KOPT-K1 (cell line): ENCODE results near the gene PCSK2.

Experiments used
- H3K27ac ChIP-seq: fragments of 200-600 bp; sonication (generic); 2 replicates; pipeline ENCODE4 v1.5.1; 2016; ENCODE audit warnings: antibody characterized with exemption, mild to moderate bottlenecking, low read depth, low read length; ENCODE audit not compliant: poor library complexity, severe bottlenecking
- H3K36me3 ChIP-seq: fragments of 200-600 bp; sonication (generic); 2 replicates; pipeline ENCODE4 v1.5.1; 2017; ENCODE audit warnings: antibody characterized with exemption, mild to moderate bottlenecking, low read length, moderate library complexity; ENCODE audit not compliant: insufficient read depth
- H3K9me3 ChIP-seq: fragments of 200-600 bp; sonication (generic); 2 replicates; pipeline ENCODE4 v1.5.1; 2017; ENCODE audit warnings: antibody characterized with exemption, low read length, mild to moderate bottlenecking; ENCODE audit not compliant: insufficient read depth, poor library complexity, severe bottlenecking

Gene PCSK2

DNA sequence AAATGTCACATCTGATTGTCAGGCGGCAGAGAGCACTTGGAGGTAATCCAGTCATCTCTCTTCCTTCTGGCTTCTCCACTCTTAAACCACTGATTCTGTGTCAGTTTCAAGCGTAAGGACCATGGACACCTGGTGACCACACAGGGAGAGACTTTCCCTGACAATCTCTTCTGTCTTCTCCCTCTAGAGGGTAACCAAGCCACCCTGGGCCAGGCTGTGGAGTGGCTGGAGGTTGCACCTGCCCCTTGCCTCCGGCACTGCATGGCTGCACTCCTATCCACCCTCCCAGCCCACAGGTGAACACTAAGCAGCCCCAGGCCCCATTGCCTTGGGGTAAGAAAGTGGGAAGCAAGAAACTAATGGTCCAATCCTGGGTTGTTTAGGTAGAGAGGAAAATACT, 225.6 kb downstream of the PCSK2 start:
- Histone ChIP-seq H3K9me3 (no peaks in the 10 kb centered on the region), H3K36me3 (no peaks in the 10 kb centered on the region), H3K27ac (no peak overlapping the region)

DNA sequence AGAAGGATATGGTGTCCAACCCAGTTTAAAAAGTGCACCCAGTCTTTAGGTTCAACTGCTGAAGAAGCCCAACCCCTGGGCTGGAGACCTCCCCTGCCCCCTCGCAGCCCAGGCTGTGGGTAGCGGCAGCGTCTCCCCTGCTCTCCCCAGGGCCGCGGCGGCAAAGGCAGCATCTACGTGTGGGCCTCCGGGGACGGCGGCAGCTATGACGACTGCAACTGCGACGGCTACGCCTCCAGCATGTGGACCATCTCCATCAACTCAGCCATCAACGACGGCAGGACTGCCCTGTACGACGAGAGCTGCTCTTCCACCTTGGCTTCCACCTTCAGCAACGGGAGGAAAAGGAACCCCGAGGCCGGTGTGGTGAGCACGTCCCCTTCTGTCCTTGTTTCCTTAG, 226.8 kb downstream of the PCSK2 start:
- Histone ChIP-seq H3K9me3 (no peaks in the 10 kb centered on the region), H3K36me3 (no peaks in the 10 kb centered on the region), H3K27ac (no peak overlapping the region)

DNA sequence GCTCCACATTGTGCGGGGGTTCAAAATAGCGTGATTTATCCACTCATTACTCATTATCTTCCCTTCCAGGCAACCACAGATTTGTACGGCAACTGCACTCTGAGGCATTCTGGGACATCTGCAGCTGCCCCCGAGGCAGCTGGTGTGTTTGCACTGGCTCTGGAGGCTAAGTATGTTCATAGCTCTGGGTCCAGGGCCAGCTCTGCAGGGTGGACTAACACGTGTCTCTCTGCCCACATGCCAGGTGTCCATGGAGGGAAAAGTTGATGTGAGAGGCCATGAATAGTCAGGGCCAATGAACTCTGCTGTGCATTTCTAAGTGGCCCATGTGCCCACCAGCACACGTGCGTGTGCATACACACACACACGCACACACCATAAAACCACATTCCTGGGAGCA, 229.4 kb downstream of the PCSK2 start:
- H3K9me3 ChIP-seq = no peaks in the 10 kb centered on the region
- no peak overlapping the region for H3K27ac ChIP-seq
- no peaks in the 10 kb centered on the region for H3K36me3 ChIP-seq

DNA sequence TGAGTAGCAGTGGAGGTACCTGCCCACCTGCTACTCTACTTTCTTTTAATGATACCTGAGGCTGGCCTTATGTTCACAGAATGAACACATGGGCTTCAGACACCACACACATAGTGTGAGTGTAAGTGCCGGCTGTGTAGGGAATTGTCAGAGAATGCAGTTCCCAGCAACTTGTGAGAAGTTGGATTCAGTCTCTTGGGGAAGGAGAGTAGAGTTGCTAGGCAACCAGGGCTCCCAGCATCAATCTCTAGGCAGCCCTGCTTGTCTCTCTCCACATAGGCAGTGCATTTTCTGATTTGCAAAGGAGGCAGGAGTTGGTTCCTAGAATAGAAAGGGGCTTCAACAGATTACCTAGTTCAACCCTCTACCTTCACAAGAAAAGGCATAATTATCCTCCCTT, 230.2 kb downstream of the PCSK2 start:
- Histone ChIP-seq H3K27ac (no peak overlapping the region), H3K9me3 (no peaks in the 10 kb centered on the region), H3K36me3 (no peaks in the 10 kb centered on the region)

DNA sequence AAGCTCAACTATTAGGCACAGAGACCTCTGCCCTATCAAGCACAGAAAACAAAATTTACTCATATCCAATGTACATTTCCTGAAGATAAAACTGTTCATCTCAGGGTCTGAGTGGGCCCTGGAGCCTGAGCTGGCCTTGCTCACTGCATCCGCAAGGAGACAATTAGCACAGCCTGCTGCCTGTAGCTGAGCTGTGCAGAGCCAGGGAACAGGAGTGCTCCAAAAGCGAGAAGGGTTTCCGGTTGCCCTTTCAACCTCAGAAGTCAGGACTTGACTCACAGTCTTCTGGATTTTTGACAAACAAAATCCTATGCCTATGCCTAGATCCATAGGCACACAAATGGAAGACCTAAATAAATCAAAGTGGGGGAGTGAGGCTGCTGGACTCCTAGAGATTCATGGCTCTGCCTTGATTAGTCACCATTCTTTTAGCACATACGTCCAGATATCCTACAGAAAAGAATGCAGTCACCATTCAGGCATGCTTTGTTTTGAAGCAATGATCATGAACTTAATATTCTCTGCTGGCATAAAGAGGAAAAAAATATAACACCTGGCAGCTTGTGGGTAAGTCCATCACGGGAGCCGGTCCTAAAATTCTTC, 230.8 kb downstream of the PCSK2 start:
- H3K36me3 ChIP-seq = no peaks in the 10 kb centered on the region
- H3K27ac ChIP-seq = no peak overlapping the region
- H3K9me3 ChIP-seq = no peaks in the 10 kb centered on the region

DNA sequence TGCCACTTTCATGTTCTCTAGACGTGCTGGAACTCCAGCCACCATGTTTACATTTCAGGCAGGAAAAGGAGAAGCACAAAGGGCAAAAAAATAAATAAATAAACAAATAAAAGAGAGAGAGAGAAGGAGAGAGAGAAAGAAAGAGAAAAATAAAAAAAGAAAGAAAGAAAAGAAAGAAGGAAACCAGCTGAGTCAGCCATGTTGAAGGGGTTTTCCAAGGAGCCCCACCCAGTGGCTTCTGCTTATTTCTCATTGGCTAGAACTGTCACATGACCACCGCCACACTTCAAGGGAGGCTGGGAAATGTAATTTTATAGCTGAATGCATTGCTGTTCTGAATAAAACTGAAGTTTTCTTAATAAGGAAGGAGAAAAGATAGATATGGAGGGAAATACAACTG, 233.3 kb downstream of the PCSK2 start:
- H3K27ac ChIP-seq = no peak overlapping the region
- H3K9me3 ChIP-seq = no peaks in the 10 kb centered on the region
- no peaks in the 10 kb centered on the region for H3K36me3 ChIP-seq

DNA sequence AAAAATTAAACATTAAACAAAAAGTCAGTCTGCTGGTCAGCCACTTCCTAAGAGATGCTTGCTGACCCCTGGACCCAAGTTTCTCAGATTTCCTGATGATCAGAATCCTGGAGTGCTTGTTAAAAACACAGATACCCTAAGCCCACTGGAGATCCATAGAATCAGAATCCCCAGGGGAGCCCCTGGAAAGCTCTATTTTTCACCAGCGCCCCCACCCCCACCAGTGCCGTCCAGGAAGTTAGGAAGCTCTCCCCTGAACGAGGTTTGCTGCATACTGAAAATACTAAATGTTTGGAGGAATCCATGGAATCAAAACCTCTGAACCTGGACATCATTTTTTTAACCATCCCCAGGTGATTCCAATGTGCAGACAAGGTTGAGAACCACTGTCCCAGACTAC, 235.1 kb downstream of the PCSK2 start:
- H3K9me3 ChIP-seq = no peaks in the 10 kb centered on the region
- H3K27ac ChIP-seq = no peak overlapping the region
- no peaks in the 10 kb centered on the region for H3K36me3 ChIP-seq

DNA sequence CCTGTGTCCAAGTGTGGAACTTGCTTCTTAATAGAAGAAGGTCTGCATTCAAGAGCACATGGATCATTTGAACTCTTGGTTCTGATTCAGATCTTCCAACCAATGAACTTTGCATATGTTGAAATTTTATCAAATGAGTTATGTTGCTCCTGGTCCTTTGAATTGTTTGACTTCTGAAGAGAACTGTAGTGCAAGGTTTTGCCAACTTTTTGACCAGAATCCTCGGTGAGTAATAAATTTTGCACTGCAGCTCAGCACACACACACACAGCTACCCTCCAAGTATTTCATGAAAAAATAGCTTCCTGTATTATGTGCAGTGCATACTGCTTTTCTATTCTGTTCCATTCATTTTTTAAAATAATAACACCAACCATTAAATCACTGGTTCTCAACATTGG, 236.9 kb downstream of the PCSK2 start:
- no peaks in the 10 kb centered on the region for H3K9me3 ChIP-seq
- no peaks in the 10 kb centered on the region for H3K36me3 ChIP-seq
- no peak overlapping the region for H3K27ac ChIP-seq

DNA sequence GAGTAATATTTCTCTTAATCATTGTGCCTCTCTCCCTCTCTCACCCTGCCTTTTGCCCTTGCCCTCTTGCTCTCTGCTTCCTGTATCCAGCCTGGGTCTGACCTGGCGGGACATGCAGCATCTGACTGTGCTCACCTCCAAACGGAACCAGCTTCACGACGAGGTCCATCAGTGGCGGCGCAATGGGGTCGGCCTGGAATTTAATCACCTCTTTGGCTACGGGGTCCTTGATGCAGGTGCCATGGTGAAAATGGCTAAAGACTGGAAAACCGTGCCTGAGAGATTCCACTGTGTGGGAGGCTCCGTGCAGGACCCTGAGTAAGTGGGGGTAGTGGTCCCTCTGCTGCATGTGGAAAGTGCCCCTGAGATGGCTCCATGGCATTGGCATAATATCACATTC, 238.4 kb downstream of the PCSK2 start:
- H3K36me3 ChIP-seq = no peaks in the 10 kb centered on the region
- H3K9me3 ChIP-seq = no peaks in the 10 kb centered on the region
- no peak overlapping the region for H3K27ac ChIP-seq

DNA sequence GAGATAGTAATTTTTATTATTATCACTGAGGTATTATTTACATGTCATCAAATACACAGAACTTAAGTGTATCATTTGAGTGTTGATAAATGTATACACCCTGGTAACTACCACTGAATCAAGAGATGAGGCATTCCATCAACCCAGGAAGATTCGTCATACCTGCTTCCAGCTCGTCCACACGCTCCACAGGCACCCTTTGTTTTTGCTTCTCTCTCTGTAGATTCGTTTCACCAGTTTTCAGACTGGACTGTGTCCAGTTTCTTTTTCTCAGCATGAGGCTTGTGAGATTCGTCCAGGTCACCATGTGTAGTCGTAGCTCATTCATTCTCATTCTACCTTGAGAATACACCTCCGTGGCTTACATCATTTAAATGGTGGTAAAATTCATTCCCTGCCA, 239.8 kb downstream of the PCSK2 start:
- no peaks in the 10 kb centered on the region for H3K36me3 ChIP-seq
- no peaks in the 10 kb centered on the region for H3K9me3 ChIP-seq
- H3K27ac ChIP-seq = no peak overlapping the region

DNA sequence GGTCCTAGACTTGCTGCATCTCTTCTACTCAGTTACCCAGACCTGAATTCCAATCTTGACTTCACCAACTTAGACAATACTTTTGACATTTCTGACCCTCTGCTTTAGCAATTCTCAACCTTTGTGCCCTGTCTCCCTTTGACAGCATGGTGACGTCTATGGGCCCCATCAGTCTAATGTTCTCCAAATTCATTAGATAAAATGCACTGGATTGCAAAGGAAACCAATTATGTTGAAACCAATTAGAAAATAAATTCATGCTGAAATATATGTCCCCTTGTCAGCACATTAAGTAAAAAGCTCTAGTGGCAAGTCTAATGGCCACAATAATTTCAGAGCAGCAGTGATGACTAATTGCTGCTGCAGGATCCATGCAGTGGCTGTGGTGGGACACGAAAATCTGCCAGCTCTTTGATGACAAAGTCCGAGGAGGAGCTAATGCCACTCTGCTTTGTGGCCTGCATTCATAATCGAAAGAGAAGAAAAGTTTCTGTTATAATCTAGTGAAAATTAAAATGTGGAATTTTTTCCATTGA, 240.3 kb downstream of the PCSK2 start:
- no peaks in the 10 kb centered on the region for H3K9me3 ChIP-seq
- H3K36me3 ChIP-seq = no peaks in the 10 kb centered on the region
- H3K27ac ChIP-seq = no peak overlapping the region

DNA sequence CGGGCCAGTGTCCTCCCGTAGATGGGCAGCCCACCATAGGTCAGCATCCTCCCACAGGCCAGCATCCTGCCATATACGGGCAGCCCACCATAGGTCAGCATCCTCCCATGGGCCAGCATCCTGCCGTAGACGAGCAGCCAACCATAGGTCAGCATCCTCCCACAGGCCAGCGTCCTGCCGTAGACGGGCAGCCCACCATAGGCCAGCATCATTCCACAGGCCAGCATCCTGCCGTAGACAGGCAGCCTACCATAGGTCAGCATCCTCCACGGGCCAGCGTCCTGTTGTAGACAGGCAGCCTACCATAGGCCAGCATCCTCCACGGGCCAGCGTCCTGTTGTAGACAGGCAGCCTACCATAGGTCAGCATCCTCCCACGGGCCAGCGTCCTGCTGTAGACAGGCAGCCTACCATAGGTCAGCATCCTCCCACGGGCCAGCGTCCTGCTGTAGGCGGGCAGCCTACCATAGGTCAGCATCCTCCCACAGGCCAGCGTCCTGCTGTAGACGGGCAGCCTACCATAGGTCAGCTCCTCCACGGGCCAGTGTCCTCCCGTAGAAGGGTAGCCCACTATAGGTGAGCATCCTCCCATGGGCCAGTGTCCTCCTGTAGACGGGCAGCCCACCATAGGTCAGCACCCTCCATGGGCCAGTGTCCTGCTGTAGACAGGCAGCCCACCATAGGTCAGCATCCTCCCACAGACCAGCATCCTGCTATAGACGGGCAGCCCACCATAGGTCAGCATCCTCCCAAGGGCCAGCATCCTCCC, 241.4 kb downstream of the PCSK2 start:
- Histone ChIP-seq H3K27ac (no peak overlapping the region), H3K9me3 (no peaks in the 10 kb centered on the region), H3K36me3 (no peaks in the 10 kb centered on the region)

DNA sequence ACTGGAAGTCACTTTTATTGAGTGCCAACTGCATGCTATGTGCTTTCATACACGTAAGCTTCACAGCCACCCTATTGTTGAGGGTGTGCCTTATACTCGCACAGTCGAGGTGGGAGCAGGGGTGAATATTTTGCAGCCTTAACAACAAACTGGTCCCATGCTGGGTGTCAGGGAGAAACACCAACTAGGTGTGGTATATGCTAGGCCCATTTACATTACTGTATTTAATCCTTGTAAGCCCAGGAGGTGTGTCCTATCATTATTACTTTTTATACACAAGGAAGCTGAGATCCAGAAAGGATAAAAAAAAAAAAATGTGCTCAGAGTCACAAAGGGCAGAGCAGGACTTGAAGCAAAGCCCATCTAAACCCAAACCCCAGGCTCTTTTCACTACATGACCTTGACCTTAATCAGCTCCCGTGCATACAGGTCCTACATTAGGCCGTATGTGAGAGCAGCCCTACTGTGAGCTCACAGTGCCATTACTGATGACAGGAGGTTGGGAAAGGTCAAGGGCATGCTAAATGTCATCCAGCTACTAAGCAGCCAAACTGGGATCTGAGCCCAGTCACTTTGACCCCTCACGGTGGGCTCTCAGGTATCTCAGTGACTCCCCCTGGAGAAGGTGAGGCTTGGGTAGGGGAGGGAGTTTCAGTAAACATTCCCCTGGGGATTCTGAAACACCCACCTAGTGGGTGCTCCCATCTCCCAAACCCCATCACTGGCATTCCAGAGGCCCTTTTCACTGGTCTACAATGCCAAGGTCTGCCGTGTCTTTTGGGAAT, 242.6 kb downstream of the PCSK2 start:
- Histone ChIP-seq H3K27ac (no peak overlapping the region), H3K36me3 (no peaks in the 10 kb centered on the region), H3K9me3 (no peaks in the 10 kb centered on the region)

DNA sequence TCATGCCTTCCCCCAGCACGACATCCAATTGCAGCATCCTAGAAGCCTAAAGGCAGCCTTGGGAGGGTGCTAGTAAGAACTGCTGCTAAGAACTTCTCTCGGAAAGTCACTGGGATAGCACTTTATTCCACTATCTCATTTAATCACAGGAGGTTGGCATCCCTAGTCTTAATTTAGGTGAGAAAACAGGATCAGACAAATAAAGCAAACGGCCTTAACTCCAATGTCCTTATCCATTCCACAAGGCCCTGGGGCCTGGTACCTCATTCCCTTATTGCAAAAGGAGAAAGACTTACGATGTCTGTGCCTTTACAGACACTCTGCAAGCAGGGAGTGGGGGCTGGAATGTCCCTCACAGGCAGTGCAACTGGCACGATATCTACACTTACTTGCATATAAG, 243.7 kb downstream of the PCSK2 start:
- no peaks in the 10 kb centered on the region for H3K36me3 ChIP-seq
- peaks cover 5% of the 10 kb centered on the region for H3K9me3 ChIP-seq
- H3K27ac ChIP-seq = no peak overlapping the region

DNA sequence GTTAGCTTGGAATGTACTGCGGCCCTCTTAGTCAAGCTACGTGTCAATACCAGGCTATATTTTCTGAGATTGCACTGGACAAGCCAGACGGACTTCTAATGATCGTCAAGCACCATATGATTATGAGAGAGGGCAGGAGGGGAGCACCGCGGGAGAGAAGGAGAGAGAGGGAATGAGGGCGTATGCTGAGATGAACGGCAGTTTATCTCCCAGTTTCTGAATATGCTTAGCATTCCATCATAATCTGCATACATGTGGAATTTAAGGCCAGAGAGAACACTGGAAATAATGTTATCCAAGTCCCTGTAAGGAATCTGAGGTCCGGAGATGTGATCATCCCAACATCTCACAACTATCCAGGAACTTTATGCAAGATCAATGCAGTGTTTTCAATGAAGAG, 244.1 kb downstream of the PCSK2 start:
- Histone ChIP-seq H3K9me3 (peaks cover 5% of the 10 kb centered on the region), H3K27ac (no peak overlapping the region), H3K36me3 (no peaks in the 10 kb centered on the region)
